ENCODE results near the gene TMEM61.

TMEM61 gene

GRCh38 chr1:54998100-54998499 lies 17.7 kb downstream of the TMEM61 start:
- Histone ChIP-seq H4K20me1 (ENCODE audit: low read depth, low read length) (no peaks in the 10 kb centered on the region), H3K79me2 (ENCODE audit: insufficient read depth, low read length) (no peaks in the 10 kb centered on the region), H3F3A (ENCODE audit: insufficient read depth) (no peaks in the 10 kb centered on the region), H3K4me2 (ENCODE audit: low read depth, low read length, poor library complexity, severe bottlenecking) (no peak overlapping the region), H3K4me3 (ENCODE audit: insufficient read depth, low read length, poor library complexity, severe bottlenecking) (no peak overlapping the region), H3K9me2 (replicated peaks; ENCODE audit: insufficient read depth, low read length) (no peaks in the 10 kb centered on the region), H3K27ac (ENCODE audit: low read depth, low read length) (no peak overlapping the region), H3K27me3 (ENCODE audit: low read length) (no peaks in the 10 kb centered on the region), H3K9ac (ENCODE audit: low read length) (no peak overlapping the region), H3K9me3 (ENCODE audit: insufficient read depth, low read length) (no peaks in the 10 kb centered on the region), H3K36me3 (ENCODE audit: low read length) (no peaks in the 10 kb centered on the region), H2AFZ (ENCODE audit: low read depth, low read length, severe bottlenecking) (no peak overlapping the region)
- TF ChIP-seq CTCF (IDR thresholded peaks at IDR 0.05; ENCODE audit: insufficient read depth, low read length, poor library complexity, severe bottlenecking): no peak
- no peak for TF ChIP-seq EZH2phosphoT487 (conservative IDR thresholded peaks at IDR 0.05; ENCODE audit: low read length)

- Histone ChIP-seq H3K9me2 (replicated peaks; ENCODE audit: insufficient read depth, low read length) (no peaks in the 10 kb centered on the region), H3K4me3 (ENCODE audit: insufficient read depth, low read length, poor library complexity, severe bottlenecking) (no peak within 1 kb of the TSS), H3K4me2 (ENCODE audit: low read depth, low read length, poor library complexity, severe bottlenecking) (no peak within 1 kb of the TSS), H3K27ac (ENCODE audit: low read depth, low read length) (no peak within 1 kb of the TSS), H3K9me3 (ENCODE audit: insufficient read depth, low read length) (no peaks in the 10 kb centered on the region), H4K20me1 (ENCODE audit: low read depth, low read length) (no peaks in the 10 kb centered on the region), H3K36me3 (ENCODE audit: low read length) (no peaks in the 10 kb centered on the region), H3K27me3 (ENCODE audit: low read length) (no peaks in the 10 kb centered on the region), H3F3A (ENCODE audit: insufficient read depth) (no peaks in the 10 kb centered on the region), H3K79me2 (ENCODE audit: insufficient read depth, low read length) (no peaks in the 10 kb centered on the region), H2AFZ (ENCODE audit: low read depth, low read length, severe bottlenecking) (no peak within 1 kb of the TSS), H3K9ac (ENCODE audit: low read length) (no peak within 1 kb of the TSS)
- TF ChIP-seq EZH2phosphoT487 (conservative IDR thresholded peaks at IDR 0.05; ENCODE audit: low read length): no peak
- no peak for TF ChIP-seq CTCF (IDR thresholded peaks at IDR 0.05; ENCODE audit: insufficient read depth, low read length, poor library complexity, severe bottlenecking)
Measured at GRCh38 chr1:54998677-54999076, 18.2 kb downstream of the TMEM61 start, which contains the start of gene BSND. TSS of gene BSND (plus strand) at chr1:54998933. CDS start at chr1:54999187, 254 bp downstream.

- no peaks in the 10 kb centered on the region for H4K20me1 ChIP-seq (ENCODE audit: low read depth, low read length)
- H3K36me3 ChIP-seq (ENCODE audit: low read length): no peaks in the 10 kb centered on the region
- no peaks in the 10 kb centered on the region for H3K9me3 ChIP-seq (ENCODE audit: insufficient read depth, low read length)
- H3F3A ChIP-seq (ENCODE audit: insufficient read depth): no peaks in the 10 kb centered on the region
- no peaks in the 10 kb centered on the region for H3K27me3 ChIP-seq (ENCODE audit: low read length)
- H2AFZ ChIP-seq (ENCODE audit: low read depth, low read length, severe bottlenecking): no peak overlapping the region
- no peaks in the 10 kb centered on the region for H3K9me2 ChIP-seq (replicated peaks; ENCODE audit: insufficient read depth, low read length)
- H3K79me2 ChIP-seq (ENCODE audit: insufficient read depth, low read length): no peaks in the 10 kb centered on the region
- no peak for TF ChIP-seq CTCF (IDR thresholded peaks at IDR 0.05; ENCODE audit: insufficient read depth, low read length, poor library complexity, severe bottlenecking)
- no peak overlapping the region for H3K4me2 ChIP-seq (ENCODE audit: low read depth, low read length, poor library complexity, severe bottlenecking)
- H3K27ac ChIP-seq (ENCODE audit: low read depth, low read length): no peak overlapping the region
- H3K9ac ChIP-seq (ENCODE audit: low read length): no peak overlapping the region
- H3K4me3 ChIP-seq (ENCODE audit: insufficient read depth, low read length, poor library complexity, severe bottlenecking): no peak overlapping the region
Measured at GRCh38 chr1:55000110-55001085, 20.0 kb downstream of the TMEM61 start.

Data from SU-DHL-6 (cell line).